Coronary artery (tissue), 2 donors: ENCODE results near the gene CFAP45.
A peak's percentile ranks its signal among the peaks of the same experiment; 100 is the strongest.

ENCODE experiments used
- DNase-seq: peaks from one replicate; pipeline ENCODE4 v3.0.0-alpha.2; 2017; ENCODE audit warnings: low spot score
- H3K27ac ChIP-seq, 2 donors: fragments of 200-600 bp; sonication (generic); one replicate each; pipeline ENCODE4 v1.5.1; 2016 to 2019
- H3K4me3 ChIP-seq: fragments of 200-600 bp; sonication (generic); 2 replicates; pipeline ENCODE4 v1.5.1; 2016; ENCODE audit warnings: mild to moderate bottlenecking, moderate library complexity
- TF ChIP-seq, protein P1 (sequence below): fragments of 200-600 bp; sonication (generic); IDR thresholded peaks from one replicate; pipeline ENCODE4 v1.5.1; 2019; ENCODE audit warnings: antibody characterized with exemption

Gene CFAP45

GRCh38 chr1:159940006-159940620 is 40.1 kb upstream of the CFAP45 start:
- Histone ChIP-seq H3K27ac (no peak overlapping the region), H3K4me3 (no peak overlapping the region)
- TF ChIP-seq, protein P1, sequence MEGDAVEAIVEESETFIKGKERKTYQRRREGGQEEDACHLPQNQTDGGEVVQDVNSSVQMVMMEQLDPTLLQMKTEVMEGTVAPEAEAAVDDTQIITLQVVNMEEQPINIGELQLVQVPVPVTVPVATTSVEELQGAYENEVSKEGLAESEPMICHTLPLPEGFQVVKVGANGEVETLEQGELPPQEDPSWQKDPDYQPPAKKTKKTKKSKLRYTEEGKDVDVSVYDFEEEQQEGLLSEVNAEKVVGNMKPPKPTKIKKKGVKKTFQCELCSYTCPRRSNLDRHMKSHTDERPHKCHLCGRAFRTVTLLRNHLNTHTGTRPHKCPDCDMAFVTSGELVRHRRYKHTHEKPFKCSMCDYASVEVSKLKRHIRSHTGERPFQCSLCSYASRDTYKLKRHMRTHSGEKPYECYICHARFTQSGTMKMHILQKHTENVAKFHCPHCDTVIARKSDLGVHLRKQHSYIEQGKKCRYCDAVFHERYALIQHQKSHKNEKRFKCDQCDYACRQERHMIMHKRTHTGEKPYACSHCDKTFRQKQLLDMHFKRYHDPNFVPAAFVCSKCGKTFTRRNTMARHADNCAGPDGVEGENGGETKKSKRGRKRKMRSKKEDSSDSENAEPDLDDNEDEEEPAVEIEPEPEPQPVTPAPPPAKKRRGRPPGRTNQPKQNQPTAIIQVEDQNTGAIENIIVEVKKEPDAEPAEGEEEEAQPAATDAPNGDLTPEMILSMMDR: no peak
- no peak for DNase-seq

DNA sequence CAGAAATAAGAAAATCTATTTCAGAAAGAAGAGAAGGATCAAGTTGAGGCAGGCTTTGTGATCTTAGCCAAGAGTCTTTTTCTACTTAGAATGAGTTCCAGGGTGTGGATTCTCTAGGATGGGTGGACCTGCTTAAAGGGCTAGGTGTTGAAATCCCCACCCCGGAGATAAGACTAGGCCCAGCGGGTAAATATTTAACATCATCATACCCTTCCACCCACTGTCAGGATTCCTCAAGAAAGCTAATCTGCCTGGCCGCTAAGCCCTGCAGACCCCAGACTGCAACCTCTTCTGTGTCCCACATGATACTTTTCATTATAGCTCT is 39.7 kb upstream of the CFAP45 start:
- Histone ChIP-seq H3K27ac (no peak overlapping the region), H3K4me3 (no peak overlapping the region)
- DNase-seq: no peak
- TF ChIP-seq, protein P1: no peak

- Histone ChIP-seq H3K27ac (no peak overlapping the region), H3K4me3 (no peak overlapping the region)
- DNase-seq: no peak
- TF ChIP-seq, protein P1: no peak
Observed at GRCh38 chr1:159938905-159939677, 39.1 kb upstream of the CFAP45 start.

GRCh38 chr1:159938211-159938852 is 38.4 kb upstream of the CFAP45 start:
- Histone ChIP-seq H3K4me3 (no peak overlapping the region), H3K27ac (no peak overlapping the region)
- TF ChIP-seq, protein P1: no peak
- DNase-seq: no peak

DNA sequence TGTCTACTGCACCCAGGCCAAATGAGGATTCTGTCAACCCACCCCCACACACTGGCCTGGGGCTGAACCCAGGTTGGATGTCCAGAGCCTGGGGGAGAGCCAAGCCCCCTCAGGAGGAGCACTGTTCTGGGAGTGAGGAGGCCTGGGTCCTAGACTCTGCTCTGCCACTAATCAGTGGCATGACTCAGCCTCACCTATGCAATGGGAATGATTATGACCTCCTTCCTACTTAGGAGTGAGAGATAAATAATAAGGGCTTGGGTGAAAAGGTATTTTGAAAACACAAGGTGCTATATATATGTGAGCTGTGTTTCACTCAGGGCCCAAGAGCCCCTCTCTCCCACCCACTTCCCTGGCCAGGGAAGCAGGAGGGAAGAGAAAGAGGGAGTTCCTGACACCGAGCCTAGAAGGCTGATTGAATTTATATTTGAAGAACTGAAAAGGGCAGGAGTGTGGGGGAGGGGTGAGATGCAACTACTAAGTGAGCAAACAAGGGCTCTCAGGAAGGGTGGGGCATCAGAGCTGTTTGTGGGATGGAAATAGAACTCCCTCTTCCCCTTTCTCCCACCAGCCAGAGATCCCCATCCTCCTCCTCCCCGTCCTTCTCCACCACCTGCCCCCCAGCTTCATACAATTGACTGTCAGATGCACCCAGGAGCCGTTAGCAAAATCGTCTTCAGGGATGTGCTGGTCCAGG is 37.2 kb upstream of the CFAP45 start:
- TF ChIP-seq, protein P1: no peak
- DNase-seq: no peak
- Histone ChIP-seq H3K27ac (no peak overlapping the region), H3K4me3 (no peak overlapping the region)

DNA sequence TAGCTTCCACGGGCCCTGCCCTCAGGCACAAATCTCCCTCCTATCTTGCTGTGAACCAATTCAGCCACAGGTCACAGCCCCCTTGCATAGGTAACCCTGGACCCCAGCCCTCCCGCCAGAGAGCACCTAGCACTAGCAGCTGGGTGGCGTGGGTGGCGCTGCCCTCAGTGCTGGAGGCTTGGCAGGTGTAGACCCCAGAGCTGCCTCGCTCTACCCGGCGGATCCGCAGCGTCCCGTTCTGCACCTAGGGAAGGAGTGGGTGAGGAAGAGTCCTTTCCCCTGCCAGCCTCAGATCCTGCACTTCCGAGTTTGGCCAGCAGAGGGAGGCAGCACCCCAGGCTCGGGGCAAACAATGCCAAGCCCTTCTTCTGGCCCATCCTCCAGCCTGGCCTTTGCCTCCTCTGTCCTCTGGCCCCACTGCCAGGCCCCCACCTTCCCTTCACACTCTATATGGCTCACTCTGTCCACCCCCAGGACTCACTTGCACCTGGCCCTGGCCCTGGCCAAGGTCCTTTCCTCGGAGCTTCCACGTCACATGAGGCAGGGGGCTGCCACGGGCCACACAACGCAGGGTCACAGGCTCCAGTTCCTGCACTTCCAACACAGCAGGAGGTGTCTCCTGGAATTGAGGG is 36.4 kb upstream of the CFAP45 start:
- Histone ChIP-seq H3K4me3 (no peak overlapping the region), H3K27ac (no peak overlapping the region)
- DNase-seq: no peak
- TF ChIP-seq, protein P1: peak; percentile 97
